ENCODE data around the gene TRPM4.
"Not testable (repeated sequence)": the region's sequence is repeated elsewhere in the genome, so short reads cannot be mapped to it uniquely, and the experiment has no call there.

The TRPM4 gene

GRCh38 chr19:49151267-49152118, 6.1 kb upstream of the TRPM4 start:
- peak; percentile 42 for DNase-seq (ENCODE audit: low read depth)

- DNase-seq (ENCODE audit: low read depth) = no peak
These were observed 5.5 kb upstream of the TRPM4 start for GRCh38 chr19:49152119-49152550.

- DNase-seq (ENCODE audit: low read depth) = no peak
These were observed 4.3 kb upstream of the TRPM4 start for GRCh38 chr19:49153167-49153809.

- no peak for DNase-seq (ENCODE audit: low read depth)
These were observed 3.3 kb upstream of the TRPM4 start for GRCh38 chr19:49154279-49154678.

GRCh38 chr19:49155005-49155819, 2.4 kb upstream of the TRPM4 start, which contains the start of gene HRC:
Gene HRC, minus strand, starts transcription at chr19:49155396. Its CDS starts 159 bp downstream, at chr19:49155237.
- DNase-seq (ENCODE audit: low read depth) = no peak

- no peak for DNase-seq (ENCODE audit: low read depth)
These were observed 1.7 kb upstream of the TRPM4 start for GRCh38 chr19:49155820-49156346.

- no peak for DNase-seq (ENCODE audit: low read depth)
These were observed 3.0 kb downstream of the TRPM4 start for GRCh38 chr19:49160450-49161189.

GRCh38 chr19:49161987-49162386, 4.4 kb downstream of the TRPM4 start:
- no peak for DNase-seq (ENCODE audit: low read depth)

- DNase-seq (ENCODE audit: low read depth) = no peak
These were observed 7.6 kb downstream of the TRPM4 start for GRCh38 chr19:49165111-49165750.

- DNase-seq (ENCODE audit: low read depth) = no peak
These were observed 8.3 kb downstream of the TRPM4 start for GRCh38 chr19:49165865-49166301.

- no peak for DNase-seq (ENCODE audit: low read depth)
These were observed 10.3 kb downstream of the TRPM4 start for GRCh38 chr19:49167857-49168409.

- DNase-seq (ENCODE audit: low read depth) = no peak
These were observed 10.8 kb downstream of the TRPM4 start for GRCh38 chr19:49168421-49168820.

GRCh38 chr19:49173198-49173597, 15.6 kb downstream of the TRPM4 start:
- no peak for DNase-seq (ENCODE audit: low read depth)

GRCh38 chr19:49180659-49181058, 23.1 kb downstream of the TRPM4 start:
- no peak for DNase-seq (ENCODE audit: low read depth)

GRCh38 chr19:49182010-49182847, 24.6 kb downstream of the TRPM4 start:
- DNase-seq (ENCODE audit: low read depth) = not testable (repeated sequence)

GRCh38 chr19:49182848-49183375, 25.3 kb downstream of the TRPM4 start:
- no peak for DNase-seq (ENCODE audit: low read depth)

- no peak for DNase-seq (ENCODE audit: low read depth)
These were observed 28.5 kb downstream of the TRPM4 start for GRCh38 chr19:49186108-49186507.

- DNase-seq (ENCODE audit: low read depth) = no peak
These were observed 31.1 kb downstream of the TRPM4 start for GRCh38 chr19:49188626-49189200.

- no peak for DNase-seq (ENCODE audit: low read depth)
These were observed 31.7 kb downstream of the TRPM4 start for GRCh38 chr19:49189259-49189658.

All from activated T-cell treated with anti-CD3 and anti-CD28 coated beads for 48 hours (primary cell).